Mammary epithelial cell (primary cell): ENCODE data around the gene GABPB1.

Experiments used
- EZH2 ChIP-seq: IDR thresholded peaks from 2 replicates; pipeline ENCODE4 v1.6.1; 2012; ENCODE audit warnings: low read length, inconsistent platforms, borderline replicate concordance
- TF ChIP-seq, protein P1 (sequence below), 2 donors: IDR thresholded peaks in 1 of 2; conservative IDR thresholded peaks in 1 of 2; 2 replicates each; pipeline ENCODE4 v1.5.1; 2011 to 2012; ENCODE audit warnings: inconsistent platforms in 2 of 2, low read length in 2 of 2, mild to moderate bottlenecking in 2 of 2, control low read depth in 1 of 2, low read depth in 1 of 2; ENCODE audit not compliant: insufficient read depth in 1 of 2; ENCODE audit errors: extremely low read depth in 1 of 2

DNA sequence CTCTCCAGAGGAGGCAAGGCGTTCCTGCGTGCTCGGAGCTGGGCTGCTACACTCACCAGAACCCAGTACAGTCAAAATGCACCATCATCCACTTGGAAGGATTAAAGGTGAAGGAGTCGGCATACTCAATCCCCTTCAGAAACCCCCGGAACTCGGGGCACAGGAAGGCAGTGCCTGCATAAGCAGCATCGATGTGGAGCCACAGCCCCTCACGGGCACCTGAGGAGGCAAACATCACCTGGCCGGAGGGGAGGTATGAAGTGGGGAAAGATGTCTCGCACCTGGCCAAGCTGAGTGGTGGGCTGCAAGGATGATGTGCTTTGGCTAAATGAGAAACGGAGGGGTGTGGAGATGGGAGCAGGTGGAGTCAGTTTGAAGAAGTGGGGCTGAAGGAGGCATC, 102.4 kb downstream of the GABPB1 start:
- TF ChIP-seq, protein P1, sequence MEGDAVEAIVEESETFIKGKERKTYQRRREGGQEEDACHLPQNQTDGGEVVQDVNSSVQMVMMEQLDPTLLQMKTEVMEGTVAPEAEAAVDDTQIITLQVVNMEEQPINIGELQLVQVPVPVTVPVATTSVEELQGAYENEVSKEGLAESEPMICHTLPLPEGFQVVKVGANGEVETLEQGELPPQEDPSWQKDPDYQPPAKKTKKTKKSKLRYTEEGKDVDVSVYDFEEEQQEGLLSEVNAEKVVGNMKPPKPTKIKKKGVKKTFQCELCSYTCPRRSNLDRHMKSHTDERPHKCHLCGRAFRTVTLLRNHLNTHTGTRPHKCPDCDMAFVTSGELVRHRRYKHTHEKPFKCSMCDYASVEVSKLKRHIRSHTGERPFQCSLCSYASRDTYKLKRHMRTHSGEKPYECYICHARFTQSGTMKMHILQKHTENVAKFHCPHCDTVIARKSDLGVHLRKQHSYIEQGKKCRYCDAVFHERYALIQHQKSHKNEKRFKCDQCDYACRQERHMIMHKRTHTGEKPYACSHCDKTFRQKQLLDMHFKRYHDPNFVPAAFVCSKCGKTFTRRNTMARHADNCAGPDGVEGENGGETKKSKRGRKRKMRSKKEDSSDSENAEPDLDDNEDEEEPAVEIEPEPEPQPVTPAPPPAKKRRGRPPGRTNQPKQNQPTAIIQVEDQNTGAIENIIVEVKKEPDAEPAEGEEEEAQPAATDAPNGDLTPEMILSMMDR (conservative IDR thresholded peaks at IDR 0.05 in 1 of 2, IDR thresholded peaks at IDR 0.05 in 1 of 2; ENCODE audit: extremely low read depth in 1 of 2, insufficient read depth in 1 of 2, low read depth in 1 of 2, low read length in 2 of 2), result no peak
- no peak for TF ChIP-seq EZH2
